GM18505 (cell line): ENCODE results near the gene COL1A1.

Experiments used
- ATAC-seq: cut with Tn5 transposase; IDR thresholded peaks from one replicate; pipeline ENCODE4 v1.9.1; 2021; ENCODE audit not compliant: unreplicated experiment
- POLR2A ChIP-seq: IDR thresholded peaks from 4 replicates; pipeline ENCODE4 v1.6.1; 2011; ENCODE audit warnings: borderline replicate concordance; ENCODE audit not compliant: insufficient read depth, insufficient read length; ENCODE audit errors: extremely low read depth

COL1A1 gene

DNA sequence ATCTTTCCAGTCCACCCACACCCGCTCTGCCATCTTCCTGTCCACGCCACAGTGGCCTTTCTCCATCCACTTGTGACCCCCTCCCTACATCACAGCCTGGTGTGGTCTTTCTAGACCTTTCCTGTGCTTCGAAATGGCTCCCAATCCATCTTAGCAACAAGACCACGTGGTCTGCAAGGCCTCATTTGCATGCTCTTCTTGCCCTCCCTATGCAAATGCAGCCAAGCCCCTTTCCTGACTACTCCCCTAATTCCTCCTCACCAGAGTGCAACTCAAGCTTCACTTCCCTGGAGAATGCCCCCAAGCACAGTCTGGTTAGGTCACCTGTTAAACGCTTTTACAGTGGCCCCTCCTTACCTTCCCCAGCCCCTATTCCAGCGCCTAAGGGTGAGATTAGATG lies 57.1 kb downstream of the COL1A1 start:
- TF ChIP-seq POLR2A: peak; percentile 22
- ATAC-seq: no peak

- no peak for TF ChIP-seq POLR2A
- ATAC-seq: no peak
These were observed 57.8 kb downstream of the COL1A1 start for GRCh38 chr17:50143461-50144176.

- no peak for ATAC-seq
- no peak for TF ChIP-seq POLR2A
These were observed 59.7 kb downstream of the COL1A1 start for GRCh38 chr17:50141745-50142110.

DNA sequence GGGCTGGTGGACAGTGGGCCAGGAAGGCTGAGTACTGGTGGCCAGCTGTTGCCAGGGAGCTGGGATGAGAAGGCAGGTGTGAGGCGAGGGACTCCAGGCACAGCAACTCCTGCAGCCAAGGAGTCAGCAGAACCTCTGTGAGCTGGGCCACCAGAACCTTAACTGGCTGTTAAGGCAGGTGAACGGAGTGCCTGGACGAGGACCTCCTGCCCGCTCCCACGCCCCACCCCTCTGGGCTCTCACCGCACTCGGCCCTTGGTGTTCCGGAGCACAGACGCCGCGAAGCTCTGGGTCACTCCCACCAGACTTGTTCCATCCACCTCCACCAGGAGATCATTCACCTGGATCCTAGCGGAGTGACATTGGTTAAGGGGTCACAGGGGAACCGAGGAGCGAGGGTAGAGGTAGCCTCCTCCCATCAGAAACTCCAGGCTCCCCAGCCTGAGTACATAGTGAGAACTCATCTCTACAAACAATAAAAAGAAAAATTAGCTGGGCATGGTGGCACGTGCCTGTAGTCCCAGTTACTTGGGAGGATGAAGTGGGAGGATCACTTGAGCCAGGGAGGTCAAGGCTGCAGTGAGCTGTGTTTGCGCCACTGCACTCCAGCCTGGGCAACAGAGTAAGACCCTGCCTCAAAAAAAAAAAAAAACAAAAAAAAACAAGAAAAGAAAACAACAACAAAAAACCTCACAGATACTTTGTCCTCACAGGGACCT lies 60.2 kb downstream of the COL1A1 start:
- ATAC-seq: no peak
- TF ChIP-seq POLR2A: no peak

DNA sequence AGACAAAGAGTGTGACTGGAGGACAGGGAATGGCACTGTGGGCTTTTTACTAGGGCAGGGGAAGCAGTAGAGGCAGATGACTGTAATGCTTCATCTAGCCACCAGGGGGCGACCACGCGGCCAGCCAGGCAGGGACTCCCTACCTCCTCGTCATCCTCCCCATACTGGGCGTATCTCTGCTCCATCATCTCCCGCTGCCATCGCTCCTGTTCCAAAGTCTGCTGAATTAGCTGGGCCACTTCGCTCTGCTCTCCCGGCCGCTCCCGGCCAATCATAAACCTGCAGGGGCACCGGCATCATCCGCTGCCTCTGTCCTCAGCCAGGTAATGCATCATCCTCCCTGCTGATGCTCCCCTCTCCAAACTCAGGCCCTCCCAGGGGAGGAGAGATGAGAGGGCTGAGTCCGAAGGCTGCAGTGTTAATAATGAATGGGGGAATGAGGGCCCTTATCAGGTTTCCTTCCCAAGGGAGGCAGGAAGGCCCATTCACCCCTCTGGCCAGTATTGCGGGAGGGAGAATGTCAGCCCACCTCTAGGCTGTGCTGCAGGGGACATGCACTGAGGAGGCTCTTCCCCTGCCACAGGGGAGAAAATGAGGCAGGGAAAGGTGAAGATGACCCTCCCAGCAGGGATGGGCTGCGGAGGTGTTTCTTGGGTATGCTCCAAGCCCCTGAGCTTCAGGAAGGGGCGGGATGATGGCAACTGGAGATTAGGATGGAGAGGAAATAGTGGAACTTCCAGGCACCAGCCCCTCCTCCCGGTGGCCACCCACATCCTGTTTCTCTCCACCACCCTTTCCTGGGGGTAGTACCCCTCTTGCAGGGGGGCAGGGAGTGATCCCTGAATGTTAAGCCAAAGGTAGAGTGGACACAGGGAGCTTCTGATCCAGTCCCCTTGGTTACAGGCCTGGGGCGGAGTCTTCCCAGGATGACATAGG lies 61.2 kb downstream of the COL1A1 start:
- no peak for TF ChIP-seq POLR2A
- no peak for ATAC-seq

- TF ChIP-seq POLR2A: no peak
- ATAC-seq: no peak
These were observed 62.1 kb downstream of the COL1A1 start for GRCh38 chr17:50139185-50139783.

DNA sequence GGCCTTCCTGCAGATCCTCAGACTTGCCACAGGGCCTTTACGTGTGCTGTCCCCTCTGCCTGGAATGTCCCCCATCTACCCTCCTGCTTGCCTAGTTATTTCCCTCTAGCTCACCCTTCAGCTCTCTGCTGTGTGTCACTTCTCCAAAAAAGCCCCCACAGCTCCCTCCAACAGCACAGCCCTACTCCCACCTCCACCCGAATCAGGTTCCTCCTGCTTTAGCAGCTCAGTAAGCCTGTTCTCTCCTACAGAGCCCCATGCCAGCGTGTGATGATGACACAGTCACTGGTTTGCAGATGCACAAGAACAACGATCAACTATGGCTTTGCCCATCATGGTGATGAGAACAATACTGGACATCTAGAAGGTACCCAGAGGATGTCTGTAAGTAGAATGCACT lies 64.4 kb downstream of the COL1A1 start:
- TF ChIP-seq POLR2A: no peak
- ATAC-seq: no peak

DNA sequence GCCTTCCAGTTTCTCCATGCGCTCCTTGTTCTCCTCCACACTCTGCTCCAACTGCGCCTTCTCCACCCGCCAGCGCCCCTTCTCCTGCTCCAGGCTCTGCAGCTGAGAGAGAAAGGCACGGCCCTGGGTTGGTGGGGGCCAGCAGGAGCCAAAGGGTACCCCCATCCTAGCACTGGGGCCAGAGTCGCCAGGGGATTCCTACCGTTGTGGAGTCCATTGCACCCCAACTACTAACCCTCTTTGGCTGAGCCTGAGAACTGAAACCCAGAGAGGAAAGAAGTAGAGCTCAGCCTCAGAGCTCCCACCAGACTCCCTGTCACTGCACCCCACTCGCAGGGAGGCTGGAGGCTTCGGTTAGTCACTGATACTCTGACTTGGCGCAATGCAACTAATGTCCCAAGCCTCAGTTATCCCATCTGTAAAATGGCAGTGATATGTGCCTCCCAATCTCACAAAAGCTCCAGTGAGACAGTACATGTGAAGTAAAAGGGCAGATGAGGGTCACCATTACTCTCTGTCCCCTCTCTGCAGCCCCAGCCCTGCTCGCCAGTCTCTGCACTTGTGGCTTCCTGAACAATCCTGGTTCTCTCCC lies 65.2 kb downstream of the COL1A1 start:
- ATAC-seq: no peak
- no peak for TF ChIP-seq POLR2A

- TF ChIP-seq POLR2A: no peak
- no peak for ATAC-seq
These were observed 65.9 kb downstream of the COL1A1 start for GRCh38 chr17:50135316-50136095.

DNA sequence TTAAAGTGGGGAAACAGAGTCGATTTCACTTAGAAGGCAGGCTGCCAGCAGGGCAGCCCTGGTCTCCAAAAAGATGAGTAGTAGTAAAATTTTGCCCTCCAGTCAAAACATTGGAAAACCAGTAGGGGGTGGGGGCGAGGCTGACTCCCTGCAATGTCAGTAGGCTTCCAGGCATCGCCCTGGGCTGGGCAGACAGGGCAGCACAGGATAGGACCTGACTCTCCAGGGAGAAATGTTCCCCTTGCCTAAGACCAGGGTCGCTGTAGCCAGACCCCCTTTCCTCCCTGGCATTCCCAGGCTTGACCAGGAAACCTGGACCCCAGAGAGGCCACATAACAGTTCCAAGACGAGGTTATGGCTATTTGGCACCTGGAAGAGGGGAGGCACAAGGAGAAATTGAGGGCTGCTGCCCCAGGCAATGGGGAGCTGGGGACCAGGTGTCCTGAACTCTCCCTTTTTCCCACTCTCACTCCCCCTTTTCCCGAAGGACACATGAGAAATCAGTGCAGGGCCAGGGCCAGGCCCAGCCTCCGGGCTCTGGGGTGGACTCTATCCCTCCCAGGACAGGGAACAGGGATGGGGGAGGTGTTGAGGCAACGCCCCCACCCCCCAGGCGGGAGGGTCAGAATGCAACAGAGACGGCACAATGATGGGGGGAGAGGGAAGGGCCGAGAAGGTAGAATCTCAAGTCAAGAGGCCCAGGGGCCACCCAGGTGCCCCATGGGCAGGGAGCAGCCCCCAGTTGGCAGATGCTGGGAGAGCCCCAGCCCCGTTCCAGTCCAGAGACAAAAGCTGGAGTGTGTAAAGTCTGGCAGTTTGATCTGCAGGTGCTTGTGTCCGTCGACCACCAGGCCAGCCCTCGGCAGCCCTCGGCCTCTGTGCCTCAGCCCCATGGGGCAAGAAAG lies 67.0 kb downstream of the COL1A1 start:
- no peak for ATAC-seq
- TF ChIP-seq POLR2A: no peak

DNA sequence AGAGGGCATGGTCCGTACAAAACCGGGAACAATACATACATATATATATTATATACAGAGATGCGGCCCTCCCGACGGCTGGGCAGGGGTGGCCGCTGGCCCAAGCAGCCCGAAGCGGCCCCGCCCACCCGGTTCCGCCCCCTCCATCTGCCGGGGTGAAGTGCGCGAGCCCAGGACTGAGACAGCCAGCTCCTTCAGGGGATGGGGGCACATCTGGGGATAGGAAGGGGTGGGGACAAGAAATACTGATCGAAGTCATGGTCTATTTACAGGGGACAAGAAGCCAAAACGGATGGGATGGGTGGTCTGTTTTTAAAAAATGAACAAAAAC lies 67.7 kb downstream of the COL1A1 start:
- ATAC-seq: no peak

More for the DNA sequence above, 67.7 kb downstream of the COL1A1 start:
- TF ChIP-seq POLR2A: no peak
